ENCODE results near the gene ELOVL6.

- TF ChIP-seq CTCF (IDR thresholded peaks at IDR 0.05 in 2 of 3, conservative IDR thresholded peaks at IDR 0.05 in 1 of 3; ENCODE audit: borderline replicate concordance in 1 of 3, insufficient read depth in 1 of 3, low read depth in 2 of 3, low read length in 2 of 3) (no peak), CEBPB (IDR thresholded peaks at IDR 0.05; ENCODE audit: low read depth) (no peak), POLR2AphosphoS5 (IDR thresholded peaks at IDR 0.05; ENCODE audit: low read depth, low read length) (no peak), MAX (IDR thresholded peaks at IDR 0.05) (no peak), SP1 (IDR thresholded peaks at IDR 0.05; ENCODE audit: low read depth) (no peak), EZH2 (IDR thresholded peaks at IDR 0.05) (no peak), POLR2A (IDR thresholded peaks at IDR 0.05; ENCODE audit: borderline replicate concordance, extremely low read depth, insufficient read depth, insufficient read length) (no peak)
Observed at GRCh38 chr4:110139815-110140214, 58.6 kb downstream of the ELOVL6 start.
